ENCODE data around the gene FBXW12. TPM values are rescaled to one million over a fixed set of nuclear protein-coding genes. Genes with fewer than 3 reads are reported as not detected.

FBXW12 gene
- total RNA-seq, 6 experiments from 2014 or later, result not detected

DNA sequence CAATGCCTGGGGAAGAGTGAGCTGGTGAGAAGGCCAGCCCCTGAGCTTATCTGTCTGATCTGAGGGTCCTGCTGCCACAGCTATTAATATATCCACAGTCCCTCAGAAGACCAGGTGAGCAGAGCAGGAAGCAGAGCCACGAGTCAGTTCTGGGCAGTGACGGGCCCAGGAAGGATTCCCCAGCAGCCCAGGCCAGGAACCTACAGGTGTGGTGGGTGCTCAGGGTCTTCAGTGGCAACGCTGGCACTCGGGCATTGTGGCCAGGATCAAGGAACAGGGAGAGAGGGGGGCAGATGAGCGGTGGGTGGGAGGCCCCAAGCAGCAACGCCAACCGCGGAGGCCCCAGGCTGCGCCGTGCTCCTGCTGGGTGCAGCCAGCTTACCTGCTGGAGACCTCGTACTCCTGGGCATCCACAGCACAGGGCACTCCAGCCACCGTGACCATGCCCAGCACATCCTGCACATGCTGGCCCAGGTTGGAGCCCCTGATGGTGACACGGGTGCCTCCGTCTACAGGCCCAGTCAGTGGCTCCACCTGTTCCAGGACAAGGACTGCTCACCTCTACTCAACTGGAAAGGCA, 45.6 kb downstream of the FBXW12 start:
- DNase-seq (no peak), ATAC-seq (no peak)
- Histone ChIP-seq H3K9me3 (no peaks in the 10 kb centered on the region), H3K27ac (no peak overlapping the region), H3K27me3 (no peaks in the 10 kb centered on the region), H3K4me1 (peaks cover 0 to 6% (median 0%) of the 10 kb centered on the region in 4 donors), H3K36me3 (peaks cover 0 to 69% (median 34%) of the 10 kb centered on the region in 4 donors), H3K4me3 (no peak overlapping the region)
- WGBS (ENCODE audit: insufficient coverage, low coverage, low lambda C conversion rate, missing lambda C conversion rate), result 76% methylated on average over 2 of the region's 14 CpGs
- intact Hi-C loops (cut with DNase I), result no loop called here
- TF ChIP-seq POLR2A (IDR thresholded peaks at IDR 0.05), result no peak
- TF ChIP-seq, protein P1, sequence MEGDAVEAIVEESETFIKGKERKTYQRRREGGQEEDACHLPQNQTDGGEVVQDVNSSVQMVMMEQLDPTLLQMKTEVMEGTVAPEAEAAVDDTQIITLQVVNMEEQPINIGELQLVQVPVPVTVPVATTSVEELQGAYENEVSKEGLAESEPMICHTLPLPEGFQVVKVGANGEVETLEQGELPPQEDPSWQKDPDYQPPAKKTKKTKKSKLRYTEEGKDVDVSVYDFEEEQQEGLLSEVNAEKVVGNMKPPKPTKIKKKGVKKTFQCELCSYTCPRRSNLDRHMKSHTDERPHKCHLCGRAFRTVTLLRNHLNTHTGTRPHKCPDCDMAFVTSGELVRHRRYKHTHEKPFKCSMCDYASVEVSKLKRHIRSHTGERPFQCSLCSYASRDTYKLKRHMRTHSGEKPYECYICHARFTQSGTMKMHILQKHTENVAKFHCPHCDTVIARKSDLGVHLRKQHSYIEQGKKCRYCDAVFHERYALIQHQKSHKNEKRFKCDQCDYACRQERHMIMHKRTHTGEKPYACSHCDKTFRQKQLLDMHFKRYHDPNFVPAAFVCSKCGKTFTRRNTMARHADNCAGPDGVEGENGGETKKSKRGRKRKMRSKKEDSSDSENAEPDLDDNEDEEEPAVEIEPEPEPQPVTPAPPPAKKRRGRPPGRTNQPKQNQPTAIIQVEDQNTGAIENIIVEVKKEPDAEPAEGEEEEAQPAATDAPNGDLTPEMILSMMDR (IDR thresholded peaks at IDR 0.05), result no peak

DNA sequence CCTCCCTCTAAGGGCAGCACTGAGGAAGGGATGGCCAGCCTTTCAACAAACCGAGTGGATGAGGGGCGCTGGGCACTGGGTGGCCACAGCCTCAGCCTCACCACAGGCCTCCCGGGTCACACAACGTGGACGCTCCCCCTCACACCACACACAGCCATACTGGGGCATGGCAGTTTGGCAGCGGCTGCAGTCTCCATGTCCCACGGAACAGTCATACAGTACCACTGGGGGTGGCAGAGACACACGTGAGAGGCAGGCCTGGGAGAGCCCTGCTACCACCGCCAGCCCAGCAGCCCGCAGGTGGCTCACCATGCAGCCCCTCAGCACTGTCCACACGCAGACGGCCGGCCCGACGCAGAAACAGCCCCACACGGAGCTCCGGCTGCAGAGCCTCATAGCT, 46.1 kb downstream of the FBXW12 start:
- DNase-seq (no peak), ATAC-seq (no peak)
- H3K4me1 ChIP-seq, result peaks cover 0 to 11% (median 0%) of the 10 kb centered on the region in 4 donors
- H3K4me3 ChIP-seq, result no peak overlapping the region
- peaks cover 0 to 64% (median 30%) of the 10 kb centered on the region in 4 donors for H3K36me3 ChIP-seq
- intact Hi-C loops (cut with DNase I), result no loop called here
- 92% methylated on average over 6 of the region's 17 CpGs for WGBS (ENCODE audit: insufficient coverage, low coverage, low lambda C conversion rate, missing lambda C conversion rate)
- TF ChIP-seq, protein P1 (IDR thresholded peaks at IDR 0.05), result no peak
- TF ChIP-seq POLR2A (IDR thresholded peaks at IDR 0.05), result no peak
- no peaks in the 10 kb centered on the region for H3K9me3 ChIP-seq
- H3K27ac ChIP-seq, result no peak overlapping the region
- no peaks in the 10 kb centered on the region for H3K27me3 ChIP-seq

DNA sequence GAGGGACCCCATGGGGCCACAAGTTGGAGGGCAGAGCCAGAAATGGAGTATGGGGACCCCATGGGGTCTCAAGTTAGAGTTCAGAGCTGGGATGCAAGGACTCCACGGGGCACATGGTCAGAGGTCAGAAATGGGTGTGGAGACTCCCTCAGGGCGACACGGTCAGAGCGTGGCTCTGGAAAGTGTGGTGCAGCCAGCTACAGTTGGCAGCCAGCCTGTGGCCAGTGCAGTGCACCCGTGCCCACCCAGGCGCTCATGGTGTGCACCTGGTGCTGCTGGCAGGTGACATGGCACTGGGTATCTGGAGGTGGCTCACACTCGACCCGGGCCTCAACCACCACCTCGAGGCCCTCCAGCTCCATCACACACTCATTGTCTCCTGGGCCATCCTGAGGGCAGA, 46.6 kb downstream of the FBXW12 start:
- ATAC-seq (no peak), DNase-seq (no peak)
- WGBS (ENCODE audit: insufficient coverage, low coverage, low lambda C conversion rate, missing lambda C conversion rate), result no CpG with 5 or more reads among the region's 9 CpGs
- Histone ChIP-seq H3K27me3 (no peaks in the 10 kb centered on the region), H3K9me3 (no peaks in the 10 kb centered on the region), H3K4me1 (peaks cover 0 to 16% (median under 1%) of the 10 kb centered on the region in 4 donors), H3K27ac (no peak overlapping the region), H3K4me3 (no peak overlapping the region), H3K36me3 (peaks cover 0 to 59% (median 26%) of the 10 kb centered on the region in 4 donors)
- intact Hi-C loops (cut with DNase I), result no loop called here
- TF ChIP-seq, protein P1 (IDR thresholded peaks at IDR 0.05), result no peak
- no peak for TF ChIP-seq POLR2A (IDR thresholded peaks at IDR 0.05)

DNA sequence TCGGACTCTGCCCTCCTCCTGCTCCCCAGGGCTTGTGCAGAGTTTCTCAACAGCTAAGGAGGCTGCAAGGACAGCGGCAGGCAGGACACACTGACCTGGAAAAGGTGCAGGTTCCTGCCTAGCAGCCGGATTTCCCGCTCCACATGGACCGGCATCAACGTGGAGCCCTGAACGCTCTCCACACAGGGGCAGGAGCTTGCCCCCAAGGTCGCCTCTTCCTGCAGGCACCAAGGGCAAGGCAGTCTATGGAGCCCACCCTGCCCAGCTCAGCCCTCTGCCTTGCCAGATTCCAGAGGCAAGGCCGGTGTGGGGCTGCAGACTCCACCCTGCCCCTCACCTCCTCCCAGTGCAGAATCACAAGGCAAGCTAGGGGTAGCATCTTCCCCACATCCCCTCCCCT, 47.1 kb downstream of the FBXW12 start:
- H3K36me3 ChIP-seq, result peaks cover 0 to 54% (median 24%) of the 10 kb centered on the region in 4 donors

More for the DNA sequence above, 47.1 kb downstream of the FBXW12 start:
- Histone ChIP-seq H3K9me3 (no peaks in the 10 kb centered on the region), H3K4me1 (peaks cover 0 to 21% (median 1%) of the 10 kb centered on the region in 4 donors), H3K27me3 (no peaks in the 10 kb centered on the region), H3K4me3 (no peak overlapping the region), H3K27ac (no peak overlapping the region)
- WGBS (ENCODE audit: insufficient coverage, low coverage, low lambda C conversion rate, missing lambda C conversion rate), result 60% methylated on average over 1 of the region's 9 CpGs
- intact Hi-C loops (cut with DNase I), result no loop called here
- TF ChIP-seq POLR2A (IDR thresholded peaks at IDR 0.05), result no peak
- TF ChIP-seq, protein P1 (IDR thresholded peaks at IDR 0.05), result no peak
- ATAC-seq, result no peak
- no peak for DNase-seq

Data from right lobe of liver (tissue), 6 donors.